ENCODE results near the gene DYNC1I1.

DYNC1I1 gene

GRCh38 chr7:95793658-95794057 lies 21.3 kb downstream of the DYNC1I1 start:
- DNase-seq: no peak

GRCh38 chr7:95794917-95795515 lies 22.7 kb downstream of the DYNC1I1 start:
- peak; percentile 15 for DNase-seq

- DNase-seq: no peak
These were observed 24.3 kb downstream of the DYNC1I1 start for GRCh38 chr7:95796617-95797016.

- DNase-seq: peak; percentile 13
These were observed 26.1 kb downstream of the DYNC1I1 start for GRCh38 chr7:95798401-95798930.

GRCh38 chr7:95800787-95801186 lies 28.4 kb downstream of the DYNC1I1 start:
- no peak for DNase-seq

- no peak for DNase-seq
These were observed 29.9 kb downstream of the DYNC1I1 start for GRCh38 chr7:95802270-95802669.

GRCh38 chr7:95804052-95804451 lies 31.7 kb downstream of the DYNC1I1 start:
- no peak for DNase-seq

GRCh38 chr7:95805909-95806308 lies 33.6 kb downstream of the DYNC1I1 start:
- no peak for DNase-seq

- DNase-seq: no peak
These were observed 36.0 kb downstream of the DYNC1I1 start for GRCh38 chr7:95808396-95808795.

GRCh38 chr7:95811846-95812445 lies 39.6 kb downstream of the DYNC1I1 start:
- DNase-seq: no peak

GRCh38 chr7:95814721-95815120 lies 42.4 kb downstream of the DYNC1I1 start:
- DNase-seq: no peak

GRCh38 chr7:95817866-95818640 lies 45.7 kb downstream of the DYNC1I1 start:
- DNase-seq: no peak

- no peak for DNase-seq
These were observed 48.4 kb downstream of the DYNC1I1 start for GRCh38 chr7:95820778-95821177.

GRCh38 chr7:95822717-95823116 lies 50.4 kb downstream of the DYNC1I1 start:
- no peak for DNase-seq

- no peak for DNase-seq
These were observed 52.3 kb downstream of the DYNC1I1 start for GRCh38 chr7:95824616-95825015.

- DNase-seq: no peak
These were observed 56.8 kb downstream of the DYNC1I1 start for GRCh38 chr7:95828824-95829790.

- DNase-seq: no peak
These were observed 68.9 kb downstream of the DYNC1I1 start for GRCh38 chr7:95840953-95841950.

- DNase-seq: no peak
These were observed 70.9 kb downstream of the DYNC1I1 start for GRCh38 chr7:95843286-95843685.

GRCh38 chr7:95845007-95845406 lies 72.7 kb downstream of the DYNC1I1 start:
- no peak for DNase-seq

GRCh38 chr7:95847061-95847460 lies 74.7 kb downstream of the DYNC1I1 start:
- DNase-seq: no peak

GRCh38 chr7:95859429-95859828 lies 87.1 kb downstream of the DYNC1I1 start:
- peak; percentile 89 for DNase-seq

Measured in fibroblast of skin of scalp (primary cell).